Glutamatergic neuron (in vitro differentiated cells): ENCODE data around the gene RSRC1. TPM values are rescaled to one million over a fixed set of nuclear protein-coding genes. Genes with fewer than 3 reads are reported as not detected.

Experiments
- DNase-seq: peaks from one replicate; pipeline ENCODE4 v3.0.0; 2022
- H3K27ac Mint-ChIP-seq: one replicate; pipeline ENCODE4 v1.8.0; 2020; ENCODE audit warnings: mild to moderate bottlenecking, mixed read lengths, inconsistent platforms; ENCODE audit not compliant: unreplicated experiment
- H3K27me3 Mint-ChIP-seq: one replicate; pipeline ENCODE4 v1.8.0; 2020; ENCODE audit warnings: mild to moderate bottlenecking, moderate library complexity, mixed read lengths, inconsistent platforms; ENCODE audit not compliant: unreplicated experiment
- H3K36me3 Mint-ChIP-seq: one replicate; pipeline ENCODE4 v1.8.0; 2020; ENCODE audit warnings: mild to moderate bottlenecking, mixed read lengths, inconsistent platforms; ENCODE audit not compliant: unreplicated experiment
- H3K4me1 Mint-ChIP-seq: one replicate; pipeline ENCODE4 v1.8.0; 2020; ENCODE audit warnings: mild to moderate bottlenecking, low read depth, mixed read lengths, inconsistent platforms; ENCODE audit not compliant: unreplicated experiment
- H3K4me3 Mint-ChIP-seq: one replicate; pipeline ENCODE4 v1.8.0; 2020; ENCODE audit warnings: mild to moderate bottlenecking, mixed read lengths, inconsistent platforms; ENCODE audit not compliant: unreplicated experiment
- H3K9me3 Mint-ChIP-seq: one replicate; pipeline ENCODE4 v1.8.0; 2020; ENCODE audit warnings: mild to moderate bottlenecking, moderate library complexity, mixed read lengths, inconsistent platforms; ENCODE audit not compliant: unreplicated experiment
- CTCF ChIP-seq: fragments of 200-600 bp; sonication (generic); IDR thresholded peaks from one replicate; pipeline ENCODE4 v1.5.0; 2021; ENCODE audit not compliant: partially characterized antibody, unreplicated experiment
- total RNA-seq: library from RNA; stranded (reverse); fragmentation: NEBNext Ultra II Directional; extraction: Animal tissue kit (Norgen Biotek cat#: 25700); gene quantifications from one replicate; pipeline ENCODE4 v1.2.1, GENCODE V29; 2021; ENCODE audit not compliant: unreplicated experiment

Gene RSRC1
- total RNA-seq, 1 donor from 2014 or later, result 93.9 TPM

- H3K4me3 Mint-ChIP-seq, result no peak overlapping the region
- peak; percentile 71 for TF ChIP-seq CTCF
- peak; percentile 46 for DNase-seq
- peaks cover 12% of the 10 kb centered on the region for H3K4me1 Mint-ChIP-seq
- H3K27ac Mint-ChIP-seq, result no peak overlapping the region
- H3K36me3 Mint-ChIP-seq, result peaks cover 5% of the 10 kb centered on the region
- H3K27me3 Mint-ChIP-seq, result peaks cover 2% of the 10 kb centered on the region
- H3K9me3 Mint-ChIP-seq, result no peaks in the 10 kb centered on the region
Observed at GRCh38 chr3:158434412-158435038, 324.6 kb downstream of the RSRC1 start.

- no peaks in the 10 kb centered on the region for H3K9me3 Mint-ChIP-seq
- H3K4me1 Mint-ChIP-seq, result peaks cover 5% of the 10 kb centered on the region
- no peak for DNase-seq
- no peaks in the 10 kb centered on the region for H3K36me3 Mint-ChIP-seq
- no peak for TF ChIP-seq CTCF
- H3K4me3 Mint-ChIP-seq, result no peak overlapping the region
- no peaks in the 10 kb centered on the region for H3K27me3 Mint-ChIP-seq
- H3K27ac Mint-ChIP-seq, result no peak overlapping the region
Observed at GRCh38 chr3:158443632-158444031, 333.7 kb downstream of the RSRC1 start.

GRCh38 chr3:158447408-158447807 lies 337.5 kb downstream of the RSRC1 start:
- no peak for DNase-seq
- Mint-ChIP-seq H3K9me3 (no peaks in the 10 kb centered on the region), H3K4me3 (no peak overlapping the region), H3K4me1 (peaks cover 7% of the 10 kb centered on the region), H3K27ac (no peak overlapping the region), H3K27me3 (no peaks in the 10 kb centered on the region), H3K36me3 (no peaks in the 10 kb centered on the region)
- TF ChIP-seq CTCF, result no peak

- Mint-ChIP-seq H3K9me3 (no peaks in the 10 kb centered on the region), H3K36me3 (no peaks in the 10 kb centered on the region), H3K4me3 (no peak overlapping the region), H3K27me3 (no peaks in the 10 kb centered on the region), H3K27ac (no peak overlapping the region), H3K4me1 (peaks cover 6% of the 10 kb centered on the region)
- DNase-seq, result no peak
- TF ChIP-seq CTCF, result no peak
Observed at GRCh38 chr3:158451405-158452055, 341.6 kb downstream of the RSRC1 start.

- no peak overlapping the region for H3K27ac Mint-ChIP-seq
- TF ChIP-seq CTCF, result no peak
- H3K4me1 Mint-ChIP-seq, result peaks cover 2% of the 10 kb centered on the region
- no peaks in the 10 kb centered on the region for H3K27me3 Mint-ChIP-seq
- no peak overlapping the region for H3K4me3 Mint-ChIP-seq
- no peaks in the 10 kb centered on the region for H3K9me3 Mint-ChIP-seq
- DNase-seq, result no peak
- no peaks in the 10 kb centered on the region for H3K36me3 Mint-ChIP-seq
Observed at GRCh38 chr3:158452334-158452733, 342.4 kb downstream of the RSRC1 start.
